ENCODE results near the gene KLHL25. TPM values are rescaled to one million over a fixed set of nuclear protein-coding genes. Genes with fewer than 3 reads are reported as not detected.

The KLHL25 gene
- total RNA-seq, 1 experiment from 2014 or later, result 11.5 TPM

- Histone ChIP-seq H3K4me1 (ENCODE audit: insufficient read depth, low read length, poor library complexity, severe bottlenecking) (no peaks in the 10 kb centered on the region), H3K36me3 (ENCODE audit: insufficient read depth, low read length, poor library complexity, severe bottlenecking) (no peaks in the 10 kb centered on the region), H3K27ac (ENCODE audit: low read depth, low read length, poor library complexity, severe bottlenecking) (no peak overlapping the region), H3K27me3 (replicated peaks; ENCODE audit: insufficient read depth, low read depth, low read length, poor library complexity) (no peaks in the 10 kb centered on the region), H3K4me3 (ENCODE audit: low read depth, low read length, poor library complexity, severe bottlenecking) (no peak overlapping the region), H3K9me3 (ENCODE audit: low read depth, low read length, poor library complexity, severe bottlenecking) (no peaks in the 10 kb centered on the region)
- ChIA-PET POLR2A (ENCODE audit: low non-redundant PET) (no interaction called here), CTCF (interaction anchor here (1.2 to 1.6 kb wide), 2 partner anchors 109 to 543 kb away, joined by 3 to 4 read pairs; no protein-coding TSS in a partner anchor)
- intact Hi-C loops (cut with micrococcal nuclease; ENCODE audit: unreplicated experiment), result loop anchor here (1.0 to 5.0 kb wide), 3 partner anchors 109 to 543 kb away; no protein-coding TSS in a partner anchor
- TF ChIP-seq CTCF (conservative IDR thresholded peaks at IDR 0.05; ENCODE audit: low read depth, low read length), result no peak
- no peak for TF ChIP-seq EZH2 (IDR thresholded peaks at IDR 0.05; ENCODE audit: borderline replicate concordance, low read depth, low read length, poor library complexity, severe bottlenecking)
- no peak for DNase-seq (ENCODE audit: low spot score)
- no TSS peak for BruUV-seq (replicated peaks)
Measured at GRCh38 chr15:85839643-85840042, 44.9 kb upstream of the KLHL25 start.

GRCh38 chr15:85838655-85839054 is 43.9 kb upstream of the KLHL25 start:
- BruUV-seq (replicated peaks), result no TSS peak
- Histone ChIP-seq H3K27me3 (replicated peaks; ENCODE audit: insufficient read depth, low read depth, low read length, poor library complexity) (no peaks in the 10 kb centered on the region), H3K9me3 (ENCODE audit: low read depth, low read length, poor library complexity, severe bottlenecking) (no peaks in the 10 kb centered on the region), H3K36me3 (ENCODE audit: insufficient read depth, low read length, poor library complexity, severe bottlenecking) (no peaks in the 10 kb centered on the region), H3K27ac (ENCODE audit: low read depth, low read length, poor library complexity, severe bottlenecking) (no peak overlapping the region), H3K4me1 (ENCODE audit: insufficient read depth, low read length, poor library complexity, severe bottlenecking) (no peaks in the 10 kb centered on the region), H3K4me3 (ENCODE audit: low read depth, low read length, poor library complexity, severe bottlenecking) (no peak overlapping the region)
- intact Hi-C loops (cut with micrococcal nuclease; ENCODE audit: unreplicated experiment), result no loop called here
- no peak for TF ChIP-seq EZH2 (IDR thresholded peaks at IDR 0.05; ENCODE audit: borderline replicate concordance, low read depth, low read length, poor library complexity, severe bottlenecking)
- no peak for TF ChIP-seq CTCF (conservative IDR thresholded peaks at IDR 0.05; ENCODE audit: low read depth, low read length)
- CTCF ChIA-PET, result no interaction called here
- no peak for DNase-seq (ENCODE audit: low spot score)
- POLR2A ChIA-PET (ENCODE audit: low non-redundant PET), result no interaction called here

- ChIA-PET POLR2A (ENCODE audit: low non-redundant PET) (no interaction called here), CTCF (no interaction called here)
- no peak for DNase-seq (ENCODE audit: low spot score)
- no TSS peak for BruUV-seq (replicated peaks)
- intact Hi-C loops (cut with micrococcal nuclease; ENCODE audit: unreplicated experiment), result no loop called here
- Histone ChIP-seq H3K9me3 (ENCODE audit: low read depth, low read length, poor library complexity, severe bottlenecking) (no peaks in the 10 kb centered on the region), H3K36me3 (ENCODE audit: insufficient read depth, low read length, poor library complexity, severe bottlenecking) (no peaks in the 10 kb centered on the region), H3K4me3 (ENCODE audit: low read depth, low read length, poor library complexity, severe bottlenecking) (no peak overlapping the region), H3K27ac (ENCODE audit: low read depth, low read length, poor library complexity, severe bottlenecking) (no peak overlapping the region), H3K4me1 (ENCODE audit: insufficient read depth, low read length, poor library complexity, severe bottlenecking) (no peaks in the 10 kb centered on the region), H3K27me3 (replicated peaks; ENCODE audit: insufficient read depth, low read depth, low read length, poor library complexity) (no peaks in the 10 kb centered on the region)
- TF ChIP-seq CTCF (conservative IDR thresholded peaks at IDR 0.05; ENCODE audit: low read depth, low read length) (no peak), EZH2 (IDR thresholded peaks at IDR 0.05; ENCODE audit: borderline replicate concordance, low read depth, low read length, poor library complexity, severe bottlenecking) (no peak)
Measured at GRCh38 chr15:85837881-85838280, 43.2 kb upstream of the KLHL25 start.
